ENCODE measurements around the gene DHRSX.
"Not testable (repeated sequence)": the region's sequence is repeated elsewhere in the genome, so short reads cannot be mapped to it uniquely, and the experiment has no call there.

DHRSX gene

DNA sequence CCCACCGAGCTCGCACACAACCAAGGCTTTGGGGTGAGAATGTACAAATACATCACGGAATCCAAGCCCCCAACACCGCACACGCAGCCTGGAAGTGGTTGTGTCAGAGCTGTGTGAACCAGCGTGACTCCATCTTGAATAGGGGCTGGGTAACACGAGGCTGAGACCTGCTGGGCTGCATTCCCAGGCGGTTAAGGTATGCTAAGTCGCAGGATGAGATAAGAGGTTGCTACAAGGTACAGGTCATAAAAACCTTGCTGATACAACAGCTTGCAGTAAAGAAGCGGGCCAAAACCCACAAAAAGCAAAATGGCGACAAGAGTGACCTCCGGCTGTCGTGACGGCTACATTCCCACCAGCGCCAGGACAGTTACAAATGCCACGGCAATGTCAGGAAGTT, 258.4 kb downstream of the DHRSX start:
- DNase-seq: no peak

GRCh38 chrX:2241496-2241895, 259.3 kb downstream of the DHRSX start:
- not testable (repeated sequence) for DNase-seq

GRCh38 chrX:2240761-2241160, 260.0 kb downstream of the DHRSX start:
- not testable (repeated sequence) for DNase-seq

DNA sequence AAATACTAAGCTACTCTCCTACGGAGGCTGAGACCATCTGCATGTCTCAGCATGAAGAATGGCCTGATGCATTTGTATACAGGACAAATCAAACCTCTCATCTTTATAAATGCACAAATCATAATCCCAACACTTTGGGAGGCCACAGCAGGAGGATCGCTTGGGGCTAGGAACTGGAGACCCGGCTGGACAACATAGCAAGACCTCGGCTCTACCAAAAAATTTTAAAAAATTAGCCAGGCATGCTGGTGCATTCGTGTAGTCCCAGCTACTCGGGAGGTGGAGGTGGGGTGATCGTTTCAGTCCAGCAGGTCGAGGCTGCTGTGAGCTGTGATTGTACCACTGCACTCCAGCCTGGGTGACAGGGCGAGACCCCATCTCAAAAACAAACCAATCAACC, 262.8 kb downstream of the DHRSX start:
- no peak for DNase-seq

DNA sequence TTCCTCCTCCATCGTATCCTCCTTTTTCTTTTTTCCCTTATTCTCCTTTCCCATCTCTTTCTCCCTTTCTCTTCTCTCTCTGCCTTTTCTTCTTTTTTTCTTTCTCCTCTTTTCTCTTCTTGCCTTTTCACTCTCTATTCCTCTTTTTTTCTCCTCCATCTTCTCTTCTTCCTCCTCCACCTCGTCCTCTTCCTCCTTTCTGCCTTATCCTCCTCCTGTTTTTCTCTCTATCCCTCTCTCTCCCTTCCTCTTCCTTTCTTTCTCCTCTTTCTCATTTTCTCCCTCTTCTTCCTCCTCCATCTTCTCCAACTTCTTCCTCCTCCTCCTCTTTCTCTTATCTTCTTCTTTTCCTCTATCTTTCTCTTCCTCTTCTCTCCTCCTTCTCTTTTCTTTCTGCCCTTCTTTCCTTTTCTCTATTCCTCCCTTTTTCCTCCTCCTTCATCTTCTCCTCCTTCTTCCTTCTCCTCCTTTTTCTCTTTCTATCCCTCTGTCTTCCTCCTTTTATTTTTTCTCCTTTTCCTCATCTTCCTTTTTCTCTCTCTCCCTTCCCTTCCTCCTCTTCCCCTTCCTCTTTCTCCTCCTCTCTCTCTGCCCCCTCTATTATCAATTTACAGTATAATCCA, 269.1 kb downstream of the DHRSX start:
- no peak for DNase-seq

DNA sequence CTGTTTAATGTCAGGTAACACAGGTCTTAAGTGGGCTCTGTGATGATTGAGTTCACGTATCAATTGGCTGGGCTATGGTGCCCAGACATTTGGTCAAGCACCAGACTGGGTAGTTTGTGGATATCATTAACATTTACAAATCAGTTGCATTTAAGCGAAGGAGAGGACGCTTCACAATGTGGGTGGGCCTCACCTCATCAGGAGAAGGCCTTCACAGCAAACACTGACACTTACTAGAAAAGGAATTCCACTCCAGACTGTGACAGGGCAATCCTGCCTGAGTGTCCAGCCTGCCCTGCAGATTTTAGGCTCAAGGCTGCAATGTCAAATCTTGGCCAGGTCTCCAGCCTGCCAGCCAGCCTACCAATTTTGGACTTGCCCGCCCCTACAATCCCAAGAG, 270.3 kb downstream of the DHRSX start:
- no peak for DNase-seq

- no peak for DNase-seq
Observed at GRCh38 chrX:2228536-2228935, 272.2 kb downstream of the DHRSX start.

DNA sequence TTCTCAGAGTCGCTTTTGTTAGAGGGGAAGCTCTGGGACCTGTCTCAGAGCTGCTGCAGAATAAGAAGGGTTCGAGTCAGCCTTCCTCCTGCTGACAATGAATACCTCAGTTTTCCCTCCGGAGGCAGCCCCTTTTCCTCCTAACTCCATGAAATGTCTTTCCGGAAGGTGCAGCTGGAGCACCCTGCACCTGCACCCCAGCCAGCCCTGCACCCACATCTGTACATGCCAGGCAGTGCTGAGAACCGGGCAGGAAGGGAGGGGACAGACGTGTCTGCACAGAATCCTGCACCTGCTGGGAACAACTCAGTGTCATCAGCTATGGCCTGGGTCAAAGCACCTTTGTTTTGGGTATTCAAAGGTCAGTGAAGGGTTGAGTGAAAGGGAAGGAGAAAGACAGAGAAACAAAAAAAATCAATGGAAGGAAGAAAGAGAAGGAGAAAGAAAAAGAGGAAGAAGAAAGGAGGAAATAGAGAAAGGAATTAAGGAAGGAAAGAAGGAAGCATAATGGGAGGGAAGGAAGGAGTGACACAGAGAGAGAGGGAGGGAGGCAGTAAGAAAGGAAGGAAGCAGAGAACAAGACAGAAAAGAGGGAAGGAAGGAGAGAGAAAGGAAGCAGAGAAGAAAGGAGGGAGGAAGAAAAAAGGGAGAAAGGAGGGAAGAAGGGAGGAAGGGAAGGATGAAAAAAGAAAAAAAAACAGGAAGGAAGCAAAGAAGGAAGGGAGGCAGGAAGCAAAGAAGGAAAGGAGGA, 273.7 kb downstream of the DHRSX start:
- no peak for DNase-seq

GRCh38 chrX:2226182-2226581, 274.6 kb downstream of the DHRSX start:
- DNase-seq: no peak

- no peak for DNase-seq
Observed at GRCh38 chrX:2224597-2225235, 276.1 kb downstream of the DHRSX start.

- DNase-seq: no peak
Observed at GRCh38 chrX:2224161-2224560, 276.6 kb downstream of the DHRSX start.

DNA sequence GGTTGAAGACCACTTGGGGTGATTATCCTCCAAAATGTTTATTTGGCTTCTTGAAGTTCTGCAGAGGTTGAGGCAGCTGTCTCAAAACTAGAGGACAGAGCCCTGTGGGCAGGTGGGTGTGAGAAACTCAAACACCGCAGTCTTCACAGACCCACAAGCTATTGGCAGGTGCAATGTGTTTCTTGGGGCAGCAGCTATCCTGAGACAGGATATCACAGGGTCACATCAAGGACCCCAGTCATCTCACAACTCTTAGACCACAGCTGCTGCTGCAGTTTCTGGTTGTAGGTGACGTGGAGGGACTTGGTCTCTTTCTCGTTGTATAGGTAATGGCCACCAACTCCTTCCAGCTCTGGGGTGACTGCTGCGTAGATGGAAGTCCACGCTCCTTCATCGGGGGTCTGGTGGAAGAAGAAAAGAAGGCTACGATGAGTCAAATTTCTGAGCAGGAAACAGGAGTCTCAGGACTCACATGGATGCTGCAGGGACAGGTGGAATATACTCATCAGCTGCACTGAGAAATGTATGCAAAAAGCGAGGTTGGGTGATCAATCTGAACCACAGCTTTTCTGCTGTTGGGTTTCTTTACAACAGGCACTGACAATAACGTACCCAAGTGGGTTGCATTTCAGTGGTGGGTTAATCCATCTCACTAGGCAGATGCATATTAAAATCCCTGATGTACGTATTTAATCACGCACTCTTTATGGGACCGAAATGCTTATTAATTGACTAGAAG, 279.8 kb downstream of the DHRSX start:
- DNase-seq: no peak

- DNase-seq: no peak
Observed at GRCh38 chrX:2220296-2220695, 280.5 kb downstream of the DHRSX start.

DNA sequence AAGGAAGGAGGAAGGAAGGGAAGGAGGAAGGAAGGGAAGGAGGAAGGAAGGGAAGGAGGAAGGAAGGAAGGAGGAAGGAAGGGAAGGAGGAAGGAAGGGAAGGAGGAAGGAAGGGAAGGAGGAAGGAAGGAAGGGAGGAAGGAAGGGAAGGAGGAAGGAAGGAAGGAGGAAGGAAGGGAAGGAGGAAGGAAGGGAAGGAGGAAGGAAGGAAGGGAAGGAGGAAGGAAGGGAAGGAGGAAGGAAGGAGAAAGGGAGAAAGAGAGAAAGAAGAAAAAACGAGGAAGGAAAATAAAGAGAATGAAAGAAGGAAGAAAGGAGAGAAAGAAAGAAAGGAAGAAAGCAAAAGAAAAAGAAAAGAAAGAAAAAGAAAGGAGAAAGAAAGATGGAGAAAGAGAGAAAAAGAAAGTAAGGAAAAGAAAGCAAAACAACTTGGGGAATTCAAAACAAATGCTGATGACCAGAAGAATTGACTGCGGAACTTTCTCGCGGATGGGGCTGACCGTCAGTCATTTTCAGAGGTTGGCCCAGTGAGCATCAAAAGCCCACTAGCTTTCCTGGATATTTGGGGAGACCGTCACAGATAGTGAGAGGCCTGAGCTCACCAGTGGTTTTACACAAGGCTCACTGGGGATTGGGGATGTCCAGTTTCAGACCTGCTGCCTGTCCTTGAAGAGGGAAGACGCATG, 286.5 kb downstream of the DHRSX start:
- not testable (repeated sequence) for DNase-seq

DNA sequence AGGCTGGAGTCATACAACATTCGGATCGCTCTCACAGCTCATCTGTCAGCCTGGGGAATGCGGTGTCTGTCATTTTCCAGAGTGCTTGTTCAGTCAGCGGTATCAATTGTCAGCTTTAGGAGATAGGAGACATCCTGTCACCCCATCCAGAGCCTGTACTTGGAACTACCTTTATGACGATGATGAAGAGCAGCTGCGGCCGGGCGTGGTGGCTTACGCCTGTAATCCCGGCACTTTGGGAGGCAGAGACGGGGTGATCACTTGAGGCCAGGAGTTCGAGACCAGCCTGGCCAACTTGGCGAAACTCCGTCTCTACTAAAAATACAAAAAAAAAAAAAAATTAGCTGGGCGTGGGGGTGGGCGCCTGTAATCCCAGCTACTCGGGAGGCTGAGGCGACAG, 289.1 kb downstream of the DHRSX start:
- DNase-seq: not testable (repeated sequence)

DNA sequence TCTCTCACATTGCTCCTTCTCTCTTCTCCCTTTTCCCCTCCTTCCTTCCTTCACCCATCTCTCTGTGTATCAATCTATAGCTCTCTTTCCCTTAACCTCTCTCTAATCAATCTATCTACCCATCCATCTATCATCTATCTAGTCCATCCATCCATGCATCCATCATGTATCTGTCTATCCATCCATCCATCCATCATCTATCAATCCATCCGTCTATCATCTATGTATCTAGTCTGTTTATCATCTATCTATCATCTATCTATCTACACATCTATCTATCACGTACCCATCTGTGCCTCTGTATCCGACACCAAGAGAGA, 307.5 kb downstream of the DHRSX start:
- no peak for DNase-seq

DNA sequence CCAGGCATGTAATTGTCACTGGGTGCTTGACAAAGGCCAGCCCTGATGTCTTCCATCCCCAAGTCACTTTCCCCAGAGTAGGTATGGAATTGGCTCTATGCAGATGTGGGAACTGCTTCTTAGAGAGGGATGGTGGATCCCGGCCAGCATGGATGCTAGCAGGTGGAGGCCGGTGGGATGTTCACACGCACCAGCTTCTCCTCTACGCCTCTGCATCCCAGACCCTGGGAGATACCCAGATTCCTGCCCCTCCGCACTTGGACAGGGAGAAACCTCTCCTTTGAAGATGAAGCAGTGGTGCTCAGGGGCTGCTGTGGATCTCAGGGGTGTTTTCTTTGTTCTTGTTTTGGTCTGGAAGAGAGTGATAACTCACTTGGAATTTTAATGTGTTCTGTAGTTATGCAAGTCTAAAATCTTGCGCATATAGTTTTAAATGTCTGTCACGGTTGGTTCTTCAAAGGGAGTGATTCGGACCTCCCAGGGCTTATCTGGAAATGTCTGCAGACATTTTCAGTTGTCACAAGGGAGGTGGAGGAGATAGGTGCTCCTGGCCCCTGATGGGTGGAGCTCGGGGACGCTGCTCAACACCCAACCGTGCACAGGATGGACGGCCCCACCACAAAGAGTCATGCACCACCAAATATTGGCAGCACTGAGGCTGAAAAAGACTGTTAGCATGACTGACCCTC, 308.0 kb downstream of the DHRSX start:
- DNase-seq: no peak

- no peak for DNase-seq
Observed at GRCh38 chrX:2188840-2189239, 311.9 kb downstream of the DHRSX start.

- DNase-seq: no peak
Observed at GRCh38 chrX:2188330-2188792, 312.4 kb downstream of the DHRSX start.

GRCh38 chrX:2187352-2188115, 313.2 kb downstream of the DHRSX start:
- no peak for DNase-seq

DNA sequence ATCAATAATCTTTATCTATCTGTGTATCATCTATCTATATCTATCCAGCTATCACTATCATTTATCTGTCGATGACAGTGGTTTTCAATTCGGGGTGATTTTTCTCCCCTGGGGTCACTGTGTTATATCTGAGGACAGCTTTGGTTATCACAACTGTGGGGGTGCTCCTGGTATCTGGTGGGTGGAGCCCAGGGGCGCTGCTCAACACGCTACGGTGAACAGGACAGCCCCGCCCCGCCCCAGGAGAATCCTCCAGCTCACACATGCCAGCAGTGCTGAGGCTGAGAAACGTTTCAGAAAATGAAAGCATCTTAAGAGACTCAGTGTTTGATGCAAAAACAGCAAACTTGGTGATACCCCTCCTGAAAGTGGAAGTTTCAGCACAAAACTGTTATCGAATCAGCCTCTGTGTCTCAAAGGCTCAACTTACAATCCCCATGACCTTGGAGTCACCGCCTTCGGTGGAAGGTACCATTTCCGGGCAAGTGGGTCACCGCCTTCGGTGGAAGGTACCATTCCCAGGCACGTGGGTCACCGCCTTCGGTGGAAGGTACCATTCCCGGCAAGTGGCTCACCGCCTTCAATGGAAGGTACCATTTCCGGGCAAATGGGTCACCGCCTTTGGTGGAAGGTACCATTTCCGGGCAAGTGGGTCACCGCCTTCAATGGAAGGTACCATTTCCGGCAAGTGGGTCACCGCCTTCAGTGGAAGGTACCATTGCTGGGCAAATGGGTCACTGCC, 315.3 kb downstream of the DHRSX start:
- DNase-seq: no peak
